NOMO-1 (cell line): ENCODE measurements around the gene DEDD.
A peak's percentile ranks its signal among the peaks of the same experiment; 100 is the strongest.

Experiments
- DNase-seq, 2 experiments: peaks; one replicate each; lab custom pipeline; 2025; ENCODE audit not compliant: unreplicated experiment in 2 of 2; lab: John Stamatoyannopoulos, UW

The DEDD gene

GRCh38 chr1:161079436-161080110, 52.9 kb downstream of the DEDD start:
- no peak for DNase-seq

GRCh38 chr1:161077426-161077825, 55.0 kb downstream of the DEDD start:
- no peak for DNase-seq

- no peak for DNase-seq
Measured at GRCh38 chr1:161076410-161076809, 56.1 kb downstream of the DEDD start.

GRCh38 chr1:161074676-161075368, 57.6 kb downstream of the DEDD start:
- DNase-seq: no peak

GRCh38 chr1:161073474-161074121, 58.9 kb downstream of the DEDD start:
- no peak for DNase-seq

- no peak for DNase-seq
Measured at GRCh38 chr1:161072751-161073449, 59.6 kb downstream of the DEDD start.

GRCh38 chr1:161071886-161072371, 60.5 kb downstream of the DEDD start:
- DNase-seq: peak; percentile 57 to 65
